GM12878 (cell line): Measurements from ENCODE around the gene RPGRIP1. TPM values are rescaled to one million over a fixed set of nuclear protein-coding genes. Genes with fewer than 3 reads are reported as not detected.
A peak's percentile ranks its signal among the peaks of the same experiment; 100 is the strongest.

Source experiments
- ATAC-seq: fragments of 200-7000 bp; cut with Tn5 transposase; 3 replicates; pipeline ENCODE4 v1.9.1; 2020; ENCODE audit warnings: mild to moderate bottlenecking, moderate library complexity
- BruUV-seq: library from RNA; stranded (reverse); fragments of 400-500 nt; replicated peaks from 2 replicates; lab custom pipeline; 2021; lab: Mats Ljungman, UMichigan
- CTCF ChIA-PET: fragments of 300-600 bp; sonication (Branson Sonifier 250); formaldehyde crosslinking; extraction: SDS; loops from one replicate; lab custom pipeline; 2021; ENCODE audit warnings: inconsistent platforms; lab: Yijun Ruan, JAX
- POLR2A ChIA-PET: fragments of 350-600 bp; formaldehyde crosslinking; extraction: SDS; loops from one replicate; lab custom pipeline; 2021; ENCODE audit warnings: inconsistent platforms; lab: Charles Lee
- RAD21 ChIA-PET: fragments of 300-600 bp; sonication (Branson Sonifier 250); formaldehyde crosslinking; loops from one replicate; lab custom pipeline; 2023; ENCODE audit warnings: antibody characterized with exemption; ENCODE audit not compliant: unreplicated experiment; lab: Charles Lee
- SMC1A ChIA-PET: fragments of 300-600 bp; sonication (Branson Sonifier 250); formaldehyde crosslinking; loops from one replicate; lab custom pipeline; 2023; ENCODE audit not compliant: unreplicated experiment, uncharacterized antibody; lab: Charles Lee
- DNase-seq: peaks from one replicate; pipeline ENCODE4 v3.0.0-alpha.2; 2011; ENCODE audit warnings: low read depth, low spot score
- FAIRE-seq: peaks from 3 replicates; lab custom pipeline; 2011; peaks lifted over from hg19 to GRCh38; lab: Jason Lieb, UNC
- H2AFZ ChIP-seq: 2 replicates; pipeline ENCODE4 v1.6.0; 2011; ENCODE audit warnings: low read depth, low read length, control low read depth; ENCODE audit not compliant: control insufficient read depth
- H3K27ac ChIP-seq: 2 replicates; pipeline ENCODE4 v1.5.1; 2011; ENCODE audit warnings: control low read depth; ENCODE audit not compliant: control insufficient read depth, insufficient read depth
- H3K27me3 ChIP-seq, 2 experiments: replicated peaks in 1 of 2; 2 replicates each; pipeline versions ENCODE4 v1.6.0 to v1.6.1; 2011; ENCODE audit warnings: low read length in 1 of 2; ENCODE audit not compliant: control insufficient read depth in 2 of 2, insufficient read depth in 2 of 2
- H3K36me3 ChIP-seq, 2 experiments: 2 replicates each; pipeline ENCODE4 v1.5.1; 2011; ENCODE audit warnings: low read length in 1 of 2; ENCODE audit not compliant: control insufficient read depth in 2 of 2, insufficient read depth in 2 of 2
- H3K4me1 ChIP-seq: 2 replicates; pipeline ENCODE4 v1.6.1; 2011; ENCODE audit warnings: mild to moderate bottlenecking, low read length, moderate library complexity, mixed read lengths; ENCODE audit not compliant: control insufficient read depth, insufficient read depth
- H3K4me2 ChIP-seq: 2 replicates; pipeline ENCODE4 v1.6.0; 2011; ENCODE audit warnings: control low read depth; ENCODE audit not compliant: control insufficient read depth, insufficient read depth
- H3K4me3 ChIP-seq: fragments of 200-600 bp; sonication (generic); 2 replicates; pipeline ENCODE4 v1.5.1; 2016
- H3K79me2 ChIP-seq: 2 replicates; pipeline ENCODE4 v1.6.0; 2011; ENCODE audit warnings: low read length; ENCODE audit not compliant: control insufficient read depth, insufficient read depth
- H3K9ac ChIP-seq: 2 replicates; pipeline ENCODE4 v1.8.0; 2011; ENCODE audit warnings: low read length, control low read depth, mixed read lengths; ENCODE audit not compliant: control insufficient read depth, insufficient read depth
- H3K9me3 ChIP-seq: replicated peaks from 3 replicates; pipeline ENCODE4 v1.5.1; 2011; ENCODE audit warnings: mild to moderate bottlenecking, low read length; ENCODE audit not compliant: control insufficient read depth, insufficient read depth
- H4K20me1 ChIP-seq: 2 replicates; pipeline ENCODE4 v1.6.0; 2011; ENCODE audit not compliant: control insufficient read depth, insufficient read depth
- ESRRA ChIP-seq: IDR thresholded peaks from 2 replicates; pipeline ENCODE4 v1.6.1; 2012; ENCODE audit warnings: mild to moderate bottlenecking, low read length, improper control_type of control experiment
- PML ChIP-seq: IDR thresholded peaks from 2 replicates; pipeline ENCODE4 v1.6.1; 2012; ENCODE audit warnings: low read length, inconsistent platforms
- POLR2A ChIP-seq: IDR thresholded peaks from 2 replicates; pipeline ENCODE4 v1.6.1; 2011; ENCODE audit warnings: low read depth, mild to moderate bottlenecking, low read length
- POLR2AphosphoS2 ChIP-seq: IDR thresholded peaks from 2 replicates; pipeline ENCODE4 v1.6.1; 2011; ENCODE audit warnings: low read depth, mild to moderate bottlenecking, low read length, improper control_type of control experiment, moderate library complexity
- RUNX3 ChIP-seq: IDR thresholded peaks from 2 replicates; pipeline ENCODE4 v1.6.1; 2012; ENCODE audit warnings: low read length, inconsistent platforms
- SMAD5 ChIP-seq: IDR thresholded peaks from 2 replicates; pipeline ENCODE4 v1.6.1; 2016; ENCODE audit warnings: antibody characterized with exemption, low read depth
- SREBF1 ChIP-seq: IDR thresholded peaks from 2 replicates; pipeline ENCODE4 v1.6.1; 2012; ENCODE audit warnings: mild to moderate bottlenecking, low read length
- SUPT20H ChIP-seq: IDR thresholded peaks from 2 replicates; pipeline ENCODE4 v1.6.1; 2011; ENCODE audit warnings: low read depth, mild to moderate bottlenecking, low read length, moderate library complexity, borderline replicate concordance; ENCODE audit not compliant: control insufficient read depth
- WRNIP1 ChIP-seq: IDR thresholded peaks from 2 replicates; pipeline ENCODE4 v1.6.1; 2011; ENCODE audit warnings: low read depth, low read length, improper control_type of control experiment, borderline replicate concordance
- WGBS: methylation state at CpG from one replicate; pipeline ENCODE4 v1.1.6; 2016; ENCODE audit warnings: low lambda C conversion rate; ENCODE audit not compliant: insufficient replicate concordance, insufficient coverage; ENCODE audit errors: missing lambda C conversion rate; 5-methylcytosine and 5-hydroxymethylcytosine counted together
- in situ Hi-C: fragments of 300-500 bp; cut with MboI; formaldehyde crosslinking; loops from 9 replicates; pipeline ENCODE4 v1.14.3; 2018; ENCODE audit warnings: mixed read lengths
- intact Hi-C: fragments of 100-400 bp; cut with micrococcal nuclease; formaldehyde crosslinking; loops from one replicate; pipeline ENCODE4 v1.14.2; 2022; ENCODE audit not compliant: unreplicated experiment
- polyA plus RNA-seq, 11 experiments: library from polyadenylated mRNA; depleted of rRNA in 4 of 11; unstranded in 6 of 11; stranded (reverse) in 5 of 11; fragments of >200 nt; fragmentation: Nextera tagmentation in 4 of 11; fragmentation: Illumina TruSeq in 1 of 11; extraction: Ambion mirVana in 4 of 11; extraction: Trizol in 1 of 11; gene quantifications; 1 replicate in 1 of 11; 2 replicates in 10 of 11; pipeline versions ENCODE4 v1.2.1 to v1.2.3, GENCODE V29; 2011 to 2016; ENCODE audit warnings: inconsistent platforms in 2 of 11, missing spikeins in 2 of 11, low read depth in 1 of 11
- total RNA-seq, 4 experiments: library from RNA; depleted of rRNA in 3 of 4; stranded (reverse); fragments of >200 nt in 3 of 4; fragmentation: Illumina TruSeq in 1 of 4; extraction: Trizol in 1 of 4; gene quantifications; 2 replicates each; pipeline versions ENCODE4 v1.2.1 to v1.2.3, GENCODE V29; 2013 to 2021
- TF ChIP-seq, protein P1 (sequence below): fragments of 450-650 bp; formaldehyde crosslinking; IDR thresholded peaks from 2 replicates; pipeline ENCODE4 v1.4.0; 2020; ENCODE audit warnings: mild to moderate bottlenecking, moderate library complexity

The RPGRIP1 gene
- total and polyA plus RNA-seq, 10 of the 15 experiments (the other 5 are each of a cell fraction or from before 2014, with no cell fraction given) = 0.07 to 1.1 (median 0.30) TPM; not detected in 1

- no peak for TF ChIP-seq WRNIP1
- TF ChIP-seq, all 136 proteins: peak for 0
Measured at GRCh38 chr14:21234112-21234511, 45.8 kb upstream of the RPGRIP1 start (continued).

DNA sequence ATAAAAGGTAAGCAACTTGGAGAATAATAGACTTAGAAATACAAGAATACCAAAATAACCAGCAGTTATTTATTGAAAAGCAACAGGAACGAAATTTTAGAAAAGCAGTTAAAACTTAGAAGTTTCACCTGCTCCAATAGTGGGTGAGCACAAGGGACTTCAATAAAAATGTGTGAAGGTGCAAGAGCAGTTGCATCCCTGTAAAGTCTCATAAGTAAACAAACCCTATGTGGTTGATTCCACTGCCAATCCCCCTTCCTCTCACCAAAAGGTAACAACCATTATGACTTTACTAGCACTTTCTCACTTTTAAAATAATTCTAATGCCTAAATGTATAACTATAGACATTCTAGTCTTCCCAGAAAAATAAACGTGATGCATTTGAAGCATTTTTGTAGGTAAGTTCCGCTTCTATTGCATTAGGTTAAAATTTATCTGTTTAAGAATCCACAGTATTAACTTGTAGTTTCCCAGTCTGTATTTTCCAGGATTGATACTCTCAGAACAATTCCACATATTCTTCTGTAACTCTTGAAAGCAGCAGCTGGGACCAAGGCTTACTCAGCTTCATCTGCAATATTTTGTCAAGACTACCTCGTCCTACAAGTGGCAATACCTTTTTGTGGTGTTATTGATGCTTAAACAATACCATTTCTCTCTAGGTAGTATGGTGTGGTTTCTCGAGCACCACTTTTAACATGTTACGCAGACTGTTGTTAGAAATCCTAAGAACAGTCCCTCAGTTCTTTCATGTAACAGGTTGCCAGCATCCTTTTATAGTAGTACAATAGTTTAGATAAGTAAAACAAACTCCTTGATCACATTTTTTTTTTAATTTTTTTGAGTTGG, 42.7 kb upstream of the RPGRIP1 start:
- no peak overlapping the region for H2AFZ ChIP-seq
- in situ Hi-C loops (no loop called here), intact Hi-C loops (no loop called here)
- ChIA-PET POLR2A (no interaction called here), RAD21 (no interaction called here), SMC1A (interaction anchor here (1.3 kb wide), 1 partner anchor 70 kb away, joined by 3 read pairs; no protein-coding TSS in a partner anchor), CTCF (interaction anchor here (1.0 kb wide), 1 partner anchor 52 kb away, joined by 3 read pairs; no protein-coding TSS in a partner anchor)
- H3K79me2 ChIP-seq = peaks cover 96% of the 10 kb centered on the region
- WGBS = 45% methylated on average over 6 of the region's 6 CpGs
- DNase-seq (no peak), FAIRE-seq (no peak), ATAC-seq (no peak)
- H3K9ac ChIP-seq = no peak overlapping the region
- H3K9me3 ChIP-seq = no peaks in the 10 kb centered on the region
- no peaks in the 10 kb centered on the region for H3K27me3 ChIP-seq
- no TSS peak for BruUV-seq
- peaks cover 6% of the 10 kb centered on the region for H4K20me1 ChIP-seq
- H3K4me3 ChIP-seq = no peak overlapping the region
- TF ChIP-seq POLR2A (0 out of 2 replicates have a peak, but pooled peaks have one; percentile 6), RUNX3 (peak; percentile 14; the same call in 1 of the 2 replicates), SREBF1 (no peak), SUPT20H (no peak), POLR2AphosphoS2 (peak; percentile 50; the same call in 1 of the 2 replicates), SMAD5 (peak; percentile 27; the same call in 1 of the 2 replicates), PML (peak; percentile 21), ESRRA (no peak)
- TF ChIP-seq, protein P1, sequence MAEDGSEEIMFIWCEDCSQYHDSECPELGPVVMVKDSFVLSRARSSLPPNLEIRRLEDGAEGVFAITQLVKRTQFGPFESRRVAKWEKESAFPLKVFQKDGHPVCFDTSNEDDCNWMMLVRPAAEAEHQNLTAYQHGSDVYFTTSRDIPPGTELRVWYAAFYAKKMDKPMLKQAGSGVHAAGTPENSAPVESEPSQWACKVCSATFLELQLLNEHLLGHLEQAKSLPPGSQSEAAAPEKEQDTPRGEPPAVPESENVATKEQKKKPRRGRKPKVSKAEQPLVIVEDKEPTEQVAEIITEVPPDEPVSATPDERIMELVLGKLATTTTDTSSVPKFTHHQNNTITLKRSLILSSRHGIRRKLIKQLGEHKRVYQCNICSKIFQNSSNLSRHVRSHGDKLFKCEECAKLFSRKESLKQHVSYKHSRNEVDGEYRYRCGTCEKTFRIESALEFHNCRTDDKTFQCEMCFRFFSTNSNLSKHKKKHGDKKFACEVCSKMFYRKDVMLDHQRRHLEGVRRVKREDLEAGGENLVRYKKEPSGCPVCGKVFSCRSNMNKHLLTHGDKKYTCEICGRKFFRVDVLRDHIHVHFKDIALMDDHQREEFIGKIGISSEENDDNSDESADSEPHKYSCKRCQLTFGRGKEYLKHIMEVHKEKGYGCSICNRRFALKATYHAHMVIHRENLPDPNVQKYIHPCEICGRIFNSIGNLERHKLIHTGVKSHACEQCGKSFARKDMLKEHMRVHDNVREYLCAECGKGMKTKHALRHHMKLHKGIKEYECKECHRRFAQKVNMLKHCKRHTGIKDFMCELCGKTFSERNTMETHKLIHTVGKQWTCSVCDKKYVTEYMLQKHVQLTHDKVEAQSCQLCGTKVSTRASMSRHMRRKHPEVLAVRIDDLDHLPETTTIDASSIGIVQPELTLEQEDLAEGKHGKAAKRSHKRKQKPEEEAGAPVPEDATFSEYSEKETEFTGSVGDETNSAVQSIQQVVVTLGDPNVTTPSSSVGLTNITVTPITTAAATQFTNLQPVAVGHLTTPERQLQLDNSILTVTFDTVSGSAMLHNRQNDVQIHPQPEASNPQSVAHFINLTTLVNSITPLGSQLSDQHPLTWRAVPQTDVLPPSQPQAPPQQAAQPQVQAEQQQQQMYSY (CRISPR knock-in tag) = no peak
- TF ChIP-seq, all 136 proteins: peak for 5
- Histone ChIP-seq H3K36me3 (peaks cover 5 to 49% of the 10 kb centered on the region in 2 experiments), H3K27ac (no peak overlapping the region), H3K4me2 (no peak overlapping the region), H3K4me1 (peaks cover 9% of the 10 kb centered on the region)
